ENCODE measurements around the gene S100A7. TPM values are rescaled to one million over a fixed set of nuclear protein-coding genes. Genes with fewer than 3 reads are reported as not detected.

S100A7 gene
- total RNA-seq = not detected

- Histone ChIP-seq H3K36me3 (no peaks in the 10 kb centered on the region), H3K27me3 (replicated peaks; ENCODE audit: insufficient read depth) (no peaks in the 10 kb centered on the region), H3K4me3 (no peak within 1 kb of the TSS), H3K4me1 (replicated peaks) (no peaks in the 10 kb centered on the region), H3K27ac (no peak within 1 kb of the TSS), H3K9me3 (no peaks in the 10 kb centered on the region)
- 70% methylated on average over 4 of the region's 4 CpGs for WGBS
- TF ChIP-seq POLR2AphosphoS5 (IDR thresholded peaks at IDR 0.05) (no peak), POLR2A (IDR thresholded peaks at IDR 0.05) (no peak)
- TF ChIP-seq, protein P1, sequence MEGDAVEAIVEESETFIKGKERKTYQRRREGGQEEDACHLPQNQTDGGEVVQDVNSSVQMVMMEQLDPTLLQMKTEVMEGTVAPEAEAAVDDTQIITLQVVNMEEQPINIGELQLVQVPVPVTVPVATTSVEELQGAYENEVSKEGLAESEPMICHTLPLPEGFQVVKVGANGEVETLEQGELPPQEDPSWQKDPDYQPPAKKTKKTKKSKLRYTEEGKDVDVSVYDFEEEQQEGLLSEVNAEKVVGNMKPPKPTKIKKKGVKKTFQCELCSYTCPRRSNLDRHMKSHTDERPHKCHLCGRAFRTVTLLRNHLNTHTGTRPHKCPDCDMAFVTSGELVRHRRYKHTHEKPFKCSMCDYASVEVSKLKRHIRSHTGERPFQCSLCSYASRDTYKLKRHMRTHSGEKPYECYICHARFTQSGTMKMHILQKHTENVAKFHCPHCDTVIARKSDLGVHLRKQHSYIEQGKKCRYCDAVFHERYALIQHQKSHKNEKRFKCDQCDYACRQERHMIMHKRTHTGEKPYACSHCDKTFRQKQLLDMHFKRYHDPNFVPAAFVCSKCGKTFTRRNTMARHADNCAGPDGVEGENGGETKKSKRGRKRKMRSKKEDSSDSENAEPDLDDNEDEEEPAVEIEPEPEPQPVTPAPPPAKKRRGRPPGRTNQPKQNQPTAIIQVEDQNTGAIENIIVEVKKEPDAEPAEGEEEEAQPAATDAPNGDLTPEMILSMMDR (IDR thresholded peaks at IDR 0.05) = no peak
- no peak for DNase-seq (ENCODE audit: low spot score)
- intact Hi-C loops (cut with DNase I) = no loop called here
Measured at GRCh38 chr1:153460551-153460950, at the start of gene S100A7. Gene S100A7 (minus strand): TSS chr1:153460651. CDS start chr1:153459013, 1,638 bp downstream.

- Histone ChIP-seq H3K36me3 (no peaks in the 10 kb centered on the region), H3K27me3 (replicated peaks; ENCODE audit: insufficient read depth) (no peaks in the 10 kb centered on the region), H3K9me3 (no peaks in the 10 kb centered on the region), H3K4me3 (no peak overlapping the region), H3K27ac (no peak overlapping the region), H3K4me1 (replicated peaks) (no peaks in the 10 kb centered on the region)
- intact Hi-C loops (cut with DNase I) = loop anchor here (2.0 to 10.0 kb wide), 2 partner anchors 23 to 235 kb away; no protein-coding TSS in a partner anchor
- DNase-seq (ENCODE audit: low spot score) = no peak
- no peak for TF ChIP-seq POLR2A (IDR thresholded peaks at IDR 0.05)
- TF ChIP-seq, protein P1 (IDR thresholded peaks at IDR 0.05) = peak in 2 of 4 experiments; percentile 27 to 54
- WGBS = 77% methylated on average over 4 of the region's 4 CpGs
Measured at GRCh38 chr1:153509729-153510354, 49.4 kb upstream of the S100A7 start.

GRCh38 chr1:153509036-153509435, 48.6 kb upstream of the S100A7 start:
- 92% methylated on average over 3 of the region's 3 CpGs for WGBS

GRCh38 chr1:153507926-153508583, 47.6 kb upstream of the S100A7 start:
- Histone ChIP-seq H3K27ac (no peak overlapping the region), H3K4me3 (no peak overlapping the region), H3K9me3 (no peaks in the 10 kb centered on the region), H3K27me3 (replicated peaks; ENCODE audit: insufficient read depth) (no peaks in the 10 kb centered on the region), H3K36me3 (no peaks in the 10 kb centered on the region), H3K4me1 (replicated peaks) (no peaks in the 10 kb centered on the region)
- 72% methylated on average over 11 of the region's 11 CpGs for WGBS
- TF ChIP-seq, protein P1 (IDR thresholded peaks at IDR 0.05) = no peak
- no peak for TF ChIP-seq POLR2A (IDR thresholded peaks at IDR 0.05)
- no peak for TF ChIP-seq POLR2AphosphoS5 (IDR thresholded peaks at IDR 0.05)
- intact Hi-C loops (cut with DNase I) = no loop called here
- no peak for DNase-seq (ENCODE audit: low spot score)

More at GRCh38 chr1:153509036-153509435, 48.6 kb upstream of the S100A7 start:
- H3K9me3 ChIP-seq = no peaks in the 10 kb centered on the region
- intact Hi-C loops (cut with DNase I) = no loop called here
- no peak overlapping the region for H3K4me3 ChIP-seq
- H3K27me3 ChIP-seq (replicated peaks; ENCODE audit: insufficient read depth) = no peaks in the 10 kb centered on the region
- DNase-seq (ENCODE audit: low spot score) = no peak
- no peaks in the 10 kb centered on the region for H3K4me1 ChIP-seq (replicated peaks)
- no peaks in the 10 kb centered on the region for H3K36me3 ChIP-seq
- TF ChIP-seq POLR2A (IDR thresholded peaks at IDR 0.05) (no peak), POLR2AphosphoS5 (IDR thresholded peaks at IDR 0.05) (no peak)
- TF ChIP-seq, protein P1 (IDR thresholded peaks at IDR 0.05) = no peak
- H3K27ac ChIP-seq = no peak overlapping the region
